Tibial nerve (tissue), 3 donors: ENCODE measurements around the gene JAKMIP1.

Experiments used
- POLR2A ChIP-seq, 2 donors: fragments of 450-650 bp; IDR thresholded peaks; one replicate each; pipeline ENCODE4 v1.6.1; 2017; ENCODE audit warnings: antibody characterized with exemption in 2 of 2, mild to moderate bottlenecking in 2 of 2, moderate library complexity in 2 of 2
- TF ChIP-seq, protein P1 (sequence below), 5 experiments: fragments of 200-600 bp in 3 of 5; fragments of 450-650 bp in 2 of 5; sonication (generic) in 3 of 5; IDR thresholded peaks; one replicate each; pipeline ENCODE4 v1.5.1; 2016 to 2019; ENCODE audit warnings: antibody characterized with exemption in 5 of 5, mild to moderate bottlenecking in 3 of 5, moderate library complexity in 2 of 5

GRCh38 chr4:6074758-6075157, 125.6 kb downstream of the JAKMIP1 start:
- TF ChIP-seq, protein P1, sequence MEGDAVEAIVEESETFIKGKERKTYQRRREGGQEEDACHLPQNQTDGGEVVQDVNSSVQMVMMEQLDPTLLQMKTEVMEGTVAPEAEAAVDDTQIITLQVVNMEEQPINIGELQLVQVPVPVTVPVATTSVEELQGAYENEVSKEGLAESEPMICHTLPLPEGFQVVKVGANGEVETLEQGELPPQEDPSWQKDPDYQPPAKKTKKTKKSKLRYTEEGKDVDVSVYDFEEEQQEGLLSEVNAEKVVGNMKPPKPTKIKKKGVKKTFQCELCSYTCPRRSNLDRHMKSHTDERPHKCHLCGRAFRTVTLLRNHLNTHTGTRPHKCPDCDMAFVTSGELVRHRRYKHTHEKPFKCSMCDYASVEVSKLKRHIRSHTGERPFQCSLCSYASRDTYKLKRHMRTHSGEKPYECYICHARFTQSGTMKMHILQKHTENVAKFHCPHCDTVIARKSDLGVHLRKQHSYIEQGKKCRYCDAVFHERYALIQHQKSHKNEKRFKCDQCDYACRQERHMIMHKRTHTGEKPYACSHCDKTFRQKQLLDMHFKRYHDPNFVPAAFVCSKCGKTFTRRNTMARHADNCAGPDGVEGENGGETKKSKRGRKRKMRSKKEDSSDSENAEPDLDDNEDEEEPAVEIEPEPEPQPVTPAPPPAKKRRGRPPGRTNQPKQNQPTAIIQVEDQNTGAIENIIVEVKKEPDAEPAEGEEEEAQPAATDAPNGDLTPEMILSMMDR (IDR thresholded peaks at IDR 0.05): no peak
- TF ChIP-seq POLR2A (IDR thresholded peaks at IDR 0.05): no peak
